HepG2 (cell line): Measurements from ENCODE around the gene SLC25A28. TPM values are rescaled to one million over a fixed set of nuclear protein-coding genes. Genes with fewer than 3 reads are reported as not detected.

Experiments used
- ATAC-seq: fragments of 200-7000 bp; cut with Tn5 transposase; 3 replicates; pipeline ENCODE4 v1.9.1; 2020; ENCODE audit warnings: mild to moderate bottlenecking, moderate library complexity
- BruUV-seq: library from RNA; stranded (reverse); fragments of 400-500 nt; replicated peaks from 2 replicates; lab custom pipeline; 2021; lab: Mats Ljungman, UMichigan
- CTCF ChIA-PET: fragments of 300-600 bp; formaldehyde crosslinking; extraction: SDS; loops from one replicate; lab custom pipeline; 2021; ENCODE audit warnings: low total read pairs, inconsistent platforms, low intra/inter-chr PET ratio; lab: Yijun Ruan, JAX
- POLR2A ChIA-PET: fragments of 350-600 bp; sonication (Branson Sonifier 250); formaldehyde crosslinking; loops from one replicate; lab custom pipeline; 2020; ENCODE audit warnings: antibody characterized with exemption, inconsistent platforms; lab: Yijun Ruan, JAX
- DNase-seq: peaks from one replicate; pipeline ENCODE4 v3.0.0-alpha.2; 2015; ENCODE audit warnings: low spot score
- FAIRE-seq: peaks from 3 replicates; lab custom pipeline; 2011; peaks lifted over from hg19 to GRCh38; lab: Jason Lieb, UNC
- H2AFZ ChIP-seq: one replicate; pipeline ENCODE4 v1.6.1; 2011; ENCODE audit warnings: low read length, inconsistent platforms
- H3K27ac ChIP-seq: fragments of 300-600 bp; 3 replicates; pipeline ENCODE4 v1.8.0; 2011; ENCODE audit warnings: mixed run types, mild to moderate bottlenecking, mixed read lengths, low read length, inconsistent platforms; ENCODE audit not compliant: insufficient read depth; ENCODE audit errors: extremely low read length
- H3K27me3 ChIP-seq, 2 experiments: fragments of 200-600 bp in 1 of 2; 2 replicates in 1 of 2; 3 replicates in 1 of 2; pipeline versions ENCODE4 v1.6.0 to v1.8.0; 2011; ENCODE audit warnings: low read length in 2 of 2, mild to moderate bottlenecking in 2 of 2, moderate library complexity in 2 of 2, inconsistent platforms in 1 of 2; ENCODE audit not compliant: insufficient read depth in 2 of 2, control insufficient read depth in 1 of 2
- H3K36me3 ChIP-seq, 2 experiments: fragments of 200-600 bp in 1 of 2; replicated peaks in 1 of 2; 2 replicates in 1 of 2; 3 replicates in 1 of 2; pipeline versions ENCODE4 v1.5.1 to v1.8.0; 2011; ENCODE audit warnings: low read length in 2 of 2, inconsistent platforms in 1 of 2; ENCODE audit not compliant: insufficient read depth in 2 of 2, control insufficient read depth in 1 of 2
- H3K4me1 ChIP-seq: 2 replicates; pipeline ENCODE4 v1.5.1; 2012; ENCODE audit warnings: low read length, inconsistent platforms; ENCODE audit not compliant: insufficient read depth
- H3K4me2 ChIP-seq: 2 replicates; pipeline ENCODE4 v1.6.0; 2011; ENCODE audit warnings: low read depth, low read length, inconsistent platforms
- H3K4me3 ChIP-seq, 3 experiments: fragments of 200-600 bp in 1 of 3; sonication (generic), shearing (Covaris generic) in 1 of 3; replicated peaks in 1 of 3; 2 replicates each; pipeline ENCODE4 v1.5.1; 2011 to 2016; ENCODE audit warnings: low read length in 3 of 3, inconsistent platforms in 2 of 3, low read depth in 2 of 3, mild to moderate bottlenecking in 2 of 3, control low read depth in 1 of 3, mixed read lengths in 1 of 3; ENCODE audit not compliant: insufficient read depth in 1 of 3
- H3K79me2 ChIP-seq: one replicate; pipeline ENCODE4 v1.6.1; 2011; ENCODE audit warnings: low read length, inconsistent platforms; ENCODE audit not compliant: insufficient read depth
- H3K9ac ChIP-seq: 2 replicates; pipeline ENCODE4 v1.6.0; 2011; ENCODE audit warnings: mild to moderate bottlenecking, low read depth, low read length, inconsistent platforms; ENCODE audit not compliant: insufficient read depth
- H3K9me3 ChIP-seq: 2 replicates; pipeline ENCODE4 v1.5.1; 2012; ENCODE audit warnings: mild to moderate bottlenecking, low read length
- H4K20me1 ChIP-seq: 2 replicates; pipeline ENCODE4 v1.6.0; 2011; ENCODE audit warnings: inconsistent platforms, mild to moderate bottlenecking, low read length, moderate library complexity; ENCODE audit not compliant: insufficient read depth
- ATRX ChIP-seq: sonication (generic); formaldehyde crosslinking; IDR thresholded peaks from 2 replicates; pipeline ENCODE4 v1.4.0; 2020; ENCODE audit warnings: missing genetic modification reagents, borderline replicate concordance
- ZNF550 ChIP-seq: sonication (generic); formaldehyde crosslinking; IDR thresholded peaks from 2 replicates; pipeline ENCODE4 v1.4.0; 2020; ENCODE audit warnings: mild to moderate bottlenecking, missing genetic modification reagents, borderline replicate concordance
- WGBS: methylation state at CpG from one replicate; pipeline ENCODE4 v1.1.6; 2017; ENCODE audit warnings: low lambda C conversion rate; 5-methylcytosine and 5-hydroxymethylcytosine counted together
- in situ Hi-C: cut with HindIII; loops from 2 replicates; pipeline ENCODE4 v1.10.0; 2017; ENCODE audit warnings: low pct_unique_long_range_greater_than_20kb; ENCODE audit not compliant: extremely low pct_ligation_motif_present
- intact Hi-C: fragments of 100-400 bp; cut with micrococcal nuclease; formaldehyde crosslinking; loops from one replicate; pipeline ENCODE4 v1.10.0; 2022; ENCODE audit not compliant: unreplicated experiment
- polyA plus RNA-seq, 8 experiments: library from polyadenylated mRNA; depleted of rRNA in 3 of 8; stranded (reverse) in 7 of 8; unstranded in 1 of 8; fragments of >200 nt; fragmentation: Illumina TruSeq in 4 of 8; extraction: Trizol in 4 of 8; gene quantifications; 2 replicates each; pipeline versions ENCODE4 v1.2.1 to v1.2.3, GENCODE V29; 2011 to 2016; ENCODE audit warnings: low read depth in 4 of 8, missing spikeins in 1 of 8, mixed read lengths in 1 of 8; ENCODE audit not compliant: insufficient read depth in 1 of 8
- total RNA-seq, 5 experiments: library from RNA; depleted of rRNA; stranded (reverse); fragments of >200 nt; fragmentation: Illumina TruSeq; extraction: Trizol; gene quantifications; 2 replicates each; pipeline ENCODE4 v1.2.3, GENCODE V29; 2016; ENCODE audit warnings: low read depth in 1 of 5
- TF ChIP-seq, protein P1 (sequence below): sonication (generic); formaldehyde crosslinking; IDR thresholded peaks from 2 replicates; pipeline ENCODE4 v1.4.0; 2020; ENCODE audit warnings: missing genetic modification reagents
- TF ChIP-seq, protein P2 (sequence below): sonication (generic); formaldehyde crosslinking; IDR thresholded peaks from 2 replicates; pipeline ENCODE4 v1.4.0; 2020; ENCODE audit warnings: mild to moderate bottlenecking, missing genetic modification reagents

SLC25A28 gene
- total and polyA plus RNA-seq, 2 of the 13 experiments (the other 11 are each of a cell fraction or from before 2014, with no cell fraction given): 15.2 to 41.0 TPM

DNA sequence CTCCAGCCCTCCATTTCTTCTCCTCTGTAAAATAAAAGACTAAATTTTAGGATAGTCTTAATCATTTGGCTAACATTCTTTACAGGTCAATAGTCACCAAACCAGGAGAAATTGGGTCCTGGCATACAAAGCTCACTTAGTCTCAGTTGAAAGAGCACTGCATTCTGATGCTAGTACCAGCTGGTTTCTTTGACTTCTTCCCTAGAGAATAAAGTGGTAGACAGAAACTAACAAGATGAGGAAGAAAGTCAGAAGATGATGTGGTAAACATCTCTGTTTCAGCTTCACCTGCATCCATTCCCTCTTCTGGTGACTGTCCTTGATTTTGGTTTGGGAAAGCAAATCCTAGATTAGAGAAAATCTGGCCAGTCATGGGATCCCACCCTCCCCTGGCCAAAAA lies 50.3 kb downstream of the SLC25A28 start:
- BruUV-seq: no TSS peak
- no peaks in the 10 kb centered on the region for H3K36me3 ChIP-seq
- H4K20me1 ChIP-seq: no peaks in the 10 kb centered on the region
- DNase-seq (no peak), ATAC-seq (no peak), FAIRE-seq (no peak)
- TF ChIP-seq, protein P1, sequence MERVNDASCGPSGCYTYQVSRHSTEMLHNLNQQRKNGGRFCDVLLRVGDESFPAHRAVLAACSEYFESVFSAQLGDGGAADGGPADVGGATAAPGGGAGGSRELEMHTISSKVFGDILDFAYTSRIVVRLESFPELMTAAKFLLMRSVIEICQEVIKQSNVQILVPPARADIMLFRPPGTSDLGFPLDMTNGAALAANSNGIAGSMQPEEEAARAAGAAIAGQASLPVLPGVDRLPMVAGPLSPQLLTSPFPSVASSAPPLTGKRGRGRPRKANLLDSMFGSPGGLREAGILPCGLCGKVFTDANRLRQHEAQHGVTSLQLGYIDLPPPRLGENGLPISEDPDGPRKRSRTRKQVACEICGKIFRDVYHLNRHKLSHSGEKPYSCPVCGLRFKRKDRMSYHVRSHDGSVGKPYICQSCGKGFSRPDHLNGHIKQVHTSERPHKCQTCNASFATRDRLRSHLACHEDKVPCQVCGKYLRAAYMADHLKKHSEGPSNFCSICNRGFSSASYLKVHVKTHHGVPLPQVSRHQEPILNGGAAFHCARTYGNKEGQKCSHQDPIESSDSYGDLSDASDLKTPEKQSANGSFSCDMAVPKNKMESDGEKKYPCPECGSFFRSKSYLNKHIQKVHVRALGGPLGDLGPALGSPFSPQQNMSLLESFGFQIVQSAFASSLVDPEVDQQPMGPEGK (CRISPR knock-in tag): no peak
- TF ChIP-seq, protein P2, sequence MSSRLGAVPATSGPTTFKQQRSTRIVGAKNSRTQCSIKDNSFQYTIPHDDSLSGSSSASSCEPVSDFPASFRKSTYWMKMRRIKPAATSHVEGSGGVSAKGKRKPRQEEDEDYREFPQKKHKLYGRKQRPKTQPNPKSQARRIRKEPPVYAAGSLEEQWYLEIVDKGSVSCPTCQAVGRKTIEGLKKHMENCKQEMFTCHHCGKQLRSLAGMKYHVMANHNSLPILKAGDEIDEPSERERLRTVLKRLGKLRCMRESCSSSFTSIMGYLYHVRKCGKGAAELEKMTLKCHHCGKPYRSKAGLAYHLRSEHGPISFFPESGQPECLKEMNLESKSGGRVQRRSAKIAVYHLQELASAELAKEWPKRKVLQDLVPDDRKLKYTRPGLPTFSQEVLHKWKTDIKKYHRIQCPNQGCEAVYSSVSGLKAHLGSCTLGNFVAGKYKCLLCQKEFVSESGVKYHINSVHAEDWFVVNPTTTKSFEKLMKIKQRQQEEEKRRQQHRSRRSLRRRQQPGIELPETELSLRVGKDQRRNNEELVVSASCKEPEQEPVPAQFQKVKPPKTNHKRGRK (CRISPR knock-in tag): no peak
- H3K4me3 ChIP-seq: no peak overlapping the region
- peaks cover 0 to 16% of the 10 kb centered on the region in 2 experiments; a peak in 2 of 5 replicates for H3K27me3 ChIP-seq
- POLR2A ChIA-PET: no interaction called here
- no peak overlapping the region for H3K9ac ChIP-seq
- intact Hi-C loops: no loop called here
- no peak overlapping the region for H2AFZ ChIP-seq
- in situ Hi-C loops: no loop called here
- no peak overlapping the region for H3K4me2 ChIP-seq
- no peaks in the 10 kb centered on the region for H3K4me1 ChIP-seq
- no peaks in the 10 kb centered on the region for H3K79me2 ChIP-seq
- H3K9me3 ChIP-seq: no peaks in the 10 kb centered on the region
- CTCF ChIA-PET: no interaction called here
- H3K27ac ChIP-seq: no peak overlapping the region

DNA sequence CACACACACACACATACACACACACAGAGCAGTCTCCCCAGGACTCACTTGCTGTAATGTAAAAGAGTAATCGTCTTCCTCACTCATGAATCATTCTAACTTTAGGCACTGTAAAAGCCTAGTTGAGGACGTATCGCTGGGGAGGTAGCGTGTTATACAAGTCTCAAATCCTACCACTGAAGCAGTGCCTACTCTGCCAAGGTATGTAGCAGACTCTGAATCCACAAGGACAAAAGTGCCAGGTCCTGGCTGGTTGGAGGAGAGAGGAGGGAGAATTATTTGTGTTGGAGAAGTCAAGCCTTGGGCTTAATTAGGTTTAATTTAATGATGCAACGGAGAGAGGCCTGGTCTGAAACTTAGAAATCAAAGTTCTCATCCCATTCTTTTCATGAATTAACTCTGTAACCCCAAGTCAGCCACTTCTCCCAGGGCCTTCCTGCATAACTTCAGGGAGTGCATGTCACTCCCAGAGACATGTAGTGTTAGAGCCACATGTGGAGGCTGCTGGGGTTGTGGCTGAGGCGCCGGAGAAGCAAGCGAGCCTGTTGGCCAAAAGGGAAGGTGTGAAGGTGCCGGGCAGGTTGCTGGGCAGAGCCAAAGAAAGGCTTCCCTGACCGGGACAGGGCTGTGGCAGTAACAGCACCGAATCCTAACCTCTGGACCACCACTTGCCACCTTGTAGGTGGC lies 50.8 kb downstream of the SLC25A28 start:
- in situ Hi-C loops: no loop called here
- Histone ChIP-seq H3K79me2 (no peaks in the 10 kb centered on the region), H3K4me1 (no peaks in the 10 kb centered on the region), H2AFZ (no peak overlapping the region), H3K27ac (no peak overlapping the region), H3K36me3 (no peaks in the 10 kb centered on the region), H3K4me3 (no peak overlapping the region), H4K20me1 (no peaks in the 10 kb centered on the region), H3K4me2 (no peak overlapping the region), H3K9ac (no peak overlapping the region), H3K9me3 (no peaks in the 10 kb centered on the region), H3K27me3 (peaks cover 0 to 16% of the 10 kb centered on the region in 2 experiments; a peak in 2 of 5 replicates)
- WGBS: 31% methylated on average over 11 of the region's 11 CpGs
- ATAC-seq: no peak
- BruUV-seq: no TSS peak
- intact Hi-C loops: no loop called here
- no peak for DNase-seq
- FAIRE-seq: no peak
- ChIA-PET CTCF (no interaction called here), POLR2A (no interaction called here)
- TF ChIP-seq ATRX (CRISPR knock-in tag): no peak
- TF ChIP-seq ZNF550 (CRISPR knock-in tag): no peak
